Mesenchymal stem cell (in vitro differentiated cells and primary cell): ENCODE measurements around the gene KRTAP19-1. TPM values are rescaled to one million over a fixed set of nuclear protein-coding genes. Genes with fewer than 3 reads are reported as not detected.

ENCODE experiments used
- DNase-seq: peaks from one replicate; pipeline ENCODE4 v3.0.0-alpha.2; 2013
- H2AFZ ChIP-seq: one replicate; pipeline ENCODE4 v1.6.1; 2013; ENCODE audit warnings: low read depth, mild to moderate bottlenecking, control low read depth, inconsistent platforms, low read length, moderate library complexity
- H2AK5ac ChIP-seq: 2 replicates; pipeline ENCODE4 v1.6.1; 2013; ENCODE audit warnings: low read length, moderate library complexity, mild to moderate bottlenecking, inconsistent platforms; ENCODE audit not compliant: severe bottlenecking
- H2BK120ac ChIP-seq: one replicate; pipeline ENCODE4 v1.6.1; 2013; ENCODE audit warnings: low read depth, mild to moderate bottlenecking, inconsistent platforms, low read length, moderate library complexity
- H2BK12ac ChIP-seq, 2 experiments: one replicate each; pipeline ENCODE4 v1.6.1; 2013; ENCODE audit warnings: inconsistent platforms in 2 of 2, low read length in 2 of 2, mild to moderate bottlenecking in 2 of 2, moderate library complexity in 2 of 2, control low read depth in 1 of 2
- H2BK15ac ChIP-seq: one replicate; pipeline ENCODE4 v1.6.1; 2013; ENCODE audit warnings: mild to moderate bottlenecking, low read depth, inconsistent platforms; ENCODE audit not compliant: poor library complexity, severe bottlenecking
- H2BK5ac ChIP-seq: 2 replicates; pipeline ENCODE4 v1.6.1; 2013; ENCODE audit warnings: low read depth, mild to moderate bottlenecking, low read length, control low read depth, inconsistent platforms; ENCODE audit not compliant: poor library complexity, severe bottlenecking
- H3K14ac ChIP-seq, 2 experiments: one replicate each; pipeline ENCODE4 v1.6.1; 2013; ENCODE audit warnings: inconsistent platforms in 2 of 2, low read length in 2 of 2, control low read depth in 1 of 2, mild to moderate bottlenecking in 1 of 2, moderate library complexity in 1 of 2
- H3K18ac ChIP-seq, 2 experiments: one replicate each; pipeline ENCODE4 v1.6.1; 2013; ENCODE audit warnings: inconsistent platforms in 2 of 2, low read length in 2 of 2, control low read depth in 1 of 2, low read depth in 1 of 2, mild to moderate bottlenecking in 1 of 2
- H3K23ac ChIP-seq, 2 experiments: one replicate each; pipeline ENCODE4 v1.6.1; 2013; ENCODE audit warnings: inconsistent platforms in 2 of 2, low read length in 2 of 2, mild to moderate bottlenecking in 2 of 2, moderate library complexity in 2 of 2, control low read depth in 1 of 2
- H3K27ac ChIP-seq: 2 replicates; pipeline ENCODE4 v1.5.1; 2013; ENCODE audit warnings: mild to moderate bottlenecking, moderate library complexity, low read length, control low read depth, inconsistent platforms; ENCODE audit not compliant: poor library complexity, severe bottlenecking
- H3K27me3 ChIP-seq, 2 experiments: 2 replicates each; pipeline versions ENCODE4 v1.6.1 to v1.7.0; 2013; ENCODE audit warnings: low read length in 2 of 2, mild to moderate bottlenecking in 2 of 2, moderate library complexity in 2 of 2, control low read depth in 1 of 2, inconsistent platforms in 1 of 2; ENCODE audit not compliant: control insufficient read depth in 1 of 2, insufficient read depth in 1 of 2
- H3K36me3 ChIP-seq, 2 experiments: 2 replicates each; pipeline versions ENCODE4 v1.6.1 to v1.7.0; 2013; ENCODE audit warnings: low read length in 2 of 2, control low read depth in 1 of 2, inconsistent platforms in 1 of 2, low read depth in 1 of 2, mild to moderate bottlenecking in 1 of 2; ENCODE audit not compliant: insufficient read depth in 2 of 2, control insufficient read depth in 1 of 2
- H3K4ac ChIP-seq, 2 experiments: one replicate each; pipeline ENCODE4 v1.6.1; 2013; ENCODE audit warnings: inconsistent platforms in 2 of 2, low read length in 2 of 2, mild to moderate bottlenecking in 2 of 2, moderate library complexity in 2 of 2, control low read depth in 1 of 2, low read depth in 1 of 2
- H3K4me1 ChIP-seq: 2 replicates; pipeline ENCODE4 v1.6.1; 2013; ENCODE audit warnings: low read depth, low read length, control low read depth; ENCODE audit not compliant: control insufficient read depth, insufficient read depth
- H3K4me2 ChIP-seq: 2 replicates; pipeline ENCODE4 v1.6.1; 2013; ENCODE audit warnings: low read length, mild to moderate bottlenecking, inconsistent platforms; ENCODE audit not compliant: poor library complexity, severe bottlenecking
- H3K4me3 ChIP-seq, 2 experiments: 2 replicates each; pipeline versions ENCODE4 v1.5.1 to v1.7.0; 2013; ENCODE audit warnings: low read length in 2 of 2, mild to moderate bottlenecking in 2 of 2, control low read depth in 1 of 2, low read depth in 1 of 2; ENCODE audit not compliant: insufficient read depth in 1 of 2
- H3K79me1 ChIP-seq: replicated peaks from 2 replicates; pipeline ENCODE4 v1.6.1; 2013; ENCODE audit warnings: mild to moderate bottlenecking, control low read depth, low read length, inconsistent platforms; ENCODE audit not compliant: poor library complexity, severe bottlenecking
- H3K9ac ChIP-seq: 2 replicates; pipeline ENCODE4 v1.7.0; 2013; ENCODE audit warnings: mild to moderate bottlenecking, low read length, moderate library complexity
- H3K9me3 ChIP-seq: 2 replicates; pipeline ENCODE4 v1.7.0; 2013; ENCODE audit warnings: mild to moderate bottlenecking, low read length; ENCODE audit not compliant: control insufficient read depth
- H4K8ac ChIP-seq: one replicate; pipeline ENCODE4 v1.6.1; 2013; ENCODE audit warnings: inconsistent platforms, mild to moderate bottlenecking, low read length, moderate library complexity
- H4K91ac ChIP-seq: one replicate; pipeline ENCODE4 v1.6.1; 2013; ENCODE audit warnings: mild to moderate bottlenecking, low read length, inconsistent platforms
- WGBS: methylation state at CpG from one replicate; pipeline ENCODE4 v1.1.7; 2013; ENCODE audit warnings: mixed read lengths; 5-methylcytosine and 5-hydroxymethylcytosine counted together
- small RNA-seq: library from polyadenylated mRNA; stranded (forward); fragments of <200 nt; extraction: miRNeasy Mini kit (QIAGEN cat#:217004); gene quantifications from one replicate; pipeline ENCODE3, GENCODE V24; 2013; ENCODE audit warnings: low read depth

Gene KRTAP19-1

DNA sequence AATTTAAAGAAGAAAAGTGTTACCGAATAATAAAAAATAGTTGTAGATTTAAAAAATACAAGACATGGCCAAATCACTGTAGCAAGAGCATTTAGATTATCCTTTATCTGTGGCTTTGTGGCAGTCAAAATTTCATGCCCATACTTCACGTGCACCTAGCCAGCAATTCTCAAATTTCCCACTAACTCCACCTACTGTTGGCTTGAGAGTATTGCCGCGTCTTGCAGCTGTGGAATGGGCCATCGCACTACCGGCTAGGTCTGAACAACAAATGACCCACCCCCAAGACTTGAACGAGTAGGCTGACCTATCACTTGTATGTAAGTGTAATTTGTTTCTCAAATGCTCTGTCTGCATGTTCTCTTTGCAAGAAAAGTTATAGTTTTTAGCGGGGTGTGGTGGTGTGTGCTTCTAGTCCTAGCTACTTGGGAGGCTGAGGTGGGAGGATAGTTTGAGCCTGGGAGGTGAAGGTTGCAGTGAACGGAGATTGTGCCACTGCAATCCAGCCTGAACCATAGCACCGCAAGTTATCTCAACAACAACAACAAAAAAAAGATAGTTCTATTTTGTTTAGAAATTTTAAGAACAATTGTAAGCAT is 46.0 kb downstream of the KRTAP19-1 start:
- no peak overlapping the region for H2BK12ac ChIP-seq
- H2AFZ ChIP-seq = no peak overlapping the region
- H2AK5ac ChIP-seq = no peak overlapping the region
- no peak overlapping the region for H3K4ac ChIP-seq
- no peak overlapping the region for H4K91ac ChIP-seq
- H2BK5ac ChIP-seq = no peak overlapping the region
- no peak overlapping the region for H3K27ac ChIP-seq
- WGBS = 4% methylated on average over 7 of the region's 10 CpGs
- DNase-seq = no peak
- no peak overlapping the region for H3K14ac ChIP-seq
- H3K4me3 ChIP-seq = no peak overlapping the region
- no peaks in the 10 kb centered on the region for H3K36me3 ChIP-seq
- H3K79me1 ChIP-seq = no peaks in the 10 kb centered on the region
- H2BK120ac ChIP-seq = no peak overlapping the region
- no peak overlapping the region for H3K4me2 ChIP-seq
- no peak overlapping the region for H2BK15ac ChIP-seq
- H3K9ac ChIP-seq = no peak overlapping the region
- H3K27me3 ChIP-seq = no peaks in the 10 kb centered on the region
- no peak overlapping the region for H4K8ac ChIP-seq
- H3K4me1 ChIP-seq = no peaks in the 10 kb centered on the region
- no peak overlapping the region for H3K23ac ChIP-seq
- no peaks in the 10 kb centered on the region for H3K9me3 ChIP-seq
- no peak overlapping the region for H3K18ac ChIP-seq

DNA sequence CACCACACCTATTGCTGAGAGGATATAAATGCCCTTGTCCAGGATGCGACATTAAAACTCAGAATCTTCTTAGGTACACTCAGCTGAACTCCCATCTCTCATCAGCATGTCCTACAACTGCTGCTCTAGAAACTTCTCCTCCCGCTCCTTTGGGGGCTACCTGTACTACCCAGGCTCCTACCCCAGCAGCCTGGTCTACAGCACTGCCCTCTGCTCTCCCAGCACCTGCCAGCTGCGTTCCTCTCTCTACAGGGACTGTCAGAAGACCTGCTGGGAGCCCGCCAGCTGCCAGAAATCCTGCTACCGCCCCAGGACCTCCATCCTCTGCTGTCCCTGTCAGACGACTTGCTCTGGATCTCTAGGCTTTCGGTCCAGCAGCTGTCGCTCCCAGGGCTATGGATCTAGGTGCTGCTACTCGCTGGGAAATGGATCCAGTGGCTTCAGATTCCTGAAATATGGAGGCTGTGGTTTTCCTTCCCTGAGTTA is 50.0 kb downstream of the KRTAP19-1 start, which contains the start of gene KRTAP13-4:
KRTAP13-4 (plus strand) TSS at position 51 of the 486 bp plus-strand sequence; CDS start at position 107, 56 bp downstream.
- Histone ChIP-seq H3K18ac (no peak within 1 kb of the TSS), H2BK12ac (no peak within 1 kb of the TSS), H2AFZ (no peak within 1 kb of the TSS), H3K79me1 (no peaks in the 10 kb centered on the region), H3K27me3 (no peaks in the 10 kb centered on the region), H2BK120ac (no peak within 1 kb of the TSS), H4K91ac (no peak within 1 kb of the TSS), H3K4me3 (no peak within 1 kb of the TSS), H4K8ac (no peak within 1 kb of the TSS), H3K36me3 (no peaks in the 10 kb centered on the region), H2BK5ac (no peak within 1 kb of the TSS), H3K9me3 (no peaks in the 10 kb centered on the region), H3K27ac (no peak within 1 kb of the TSS), H3K4me1 (no peaks in the 10 kb centered on the region), H2BK15ac (no peak within 1 kb of the TSS), H3K4ac (no peak within 1 kb of the TSS), H3K14ac (no peak within 1 kb of the TSS), H3K23ac (no peak within 1 kb of the TSS), H3K9ac (no peak within 1 kb of the TSS), H3K4me2 (peak within 1 kb of the TSS; percentile 39), H2AK5ac (no peak within 1 kb of the TSS)
- DNase-seq = no peak
- WGBS = 51% methylated on average over 9 of the region's 9 CpGs

Small RNA genes within 50 kb of the gene (small RNA-seq; reads per million reads assigned to genes)
- gene AP000567.1 (not detected), gene KRTAP19-10P (not detected), gene KRTAP19-9P (not detected)
